CD14-positive monocyte (primary cell): Measurements from ENCODE around the gene MCC. TPM values are rescaled to one million over a fixed set of nuclear protein-coding genes. Genes with fewer than 3 reads are reported as not detected.

ENCODE experiments used
- DNase-seq, 3 donors: peaks; one replicate each; pipeline ENCODE4 v3.0.0-alpha.2; 2011 to 2022
- H2AFZ ChIP-seq: 2 replicates; pipeline ENCODE4 v1.6.0; 2012; ENCODE audit warnings: mild to moderate bottlenecking, low read depth, low read length, inconsistent platforms; ENCODE audit not compliant: insufficient read depth, poor library complexity, severe bottlenecking
- H3K27ac ChIP-seq, 2 donors: 1 replicate in 1 of 2; 2 replicates in 1 of 2; pipeline ENCODE4 v1.5.1; 2012 to 2013; ENCODE audit warnings: low read length in 2 of 2, control low read depth in 1 of 2, inconsistent platforms in 1 of 2, low read depth in 1 of 2, mild to moderate bottlenecking in 1 of 2
- H3K27me3 ChIP-seq, 2 donors: one replicate each; pipeline versions ENCODE4 v1.6.0 to v1.6.1; 2011 to 2013; ENCODE audit warnings: low read length in 2 of 2; ENCODE audit not compliant: control insufficient read depth in 2 of 2, insufficient read depth in 2 of 2
- H3K36me3 ChIP-seq, 2 donors: replicated peaks in 1 of 2; 1 replicate in 1 of 2; 2 replicates in 1 of 2; pipeline versions ENCODE4 v1.5.1 to v1.6.1; 2012 to 2013; ENCODE audit warnings: low read length in 2 of 2, control low read depth in 1 of 2, inconsistent platforms in 1 of 2, mild to moderate bottlenecking in 1 of 2; ENCODE audit not compliant: insufficient read depth in 2 of 2, control insufficient read depth in 1 of 2
- H3K4me1 ChIP-seq, 2 donors: 1 replicate in 1 of 2; 2 replicates in 1 of 2; pipeline versions ENCODE4 v1.5.1 to v1.6.1; 2012 to 2013; ENCODE audit warnings: low read length in 2 of 2, control low read depth in 1 of 2, inconsistent platforms in 1 of 2, mild to moderate bottlenecking in 1 of 2, moderate library complexity in 1 of 2; ENCODE audit not compliant: insufficient read depth in 2 of 2, control insufficient read depth in 1 of 2
- H3K4me2 ChIP-seq: replicated peaks from 2 replicates; pipeline ENCODE3; 2012; ENCODE audit warnings: low read length, moderate library complexity, mild to moderate bottlenecking; ENCODE audit not compliant: poor library complexity, severe bottlenecking; ENCODE audit errors: extremely low read depth
- H3K4me3 ChIP-seq, 3 experiments: fragments of 200-600 bp in 1 of 3; sonication (generic) in 1 of 3; replicated peaks in 1 of 3; 1 replicate in 2 of 3; 2 replicates in 1 of 3; pipeline ENCODE4 v1.5.1; 2011 to 2013; ENCODE audit warnings: low read length in 3 of 3, mild to moderate bottlenecking in 3 of 3, control low read depth in 2 of 3, low read depth in 2 of 3, inconsistent platforms in 1 of 3, moderate library complexity in 1 of 3
- H3K79me2 ChIP-seq: 2 replicates; pipeline ENCODE4 v1.6.0; 2012; ENCODE audit warnings: mild to moderate bottlenecking, control low read depth, inconsistent platforms, low read length, moderate library complexity; ENCODE audit not compliant: insufficient read depth
- H3K9ac ChIP-seq: 2 replicates; pipeline ENCODE4 v1.6.0; 2017; ENCODE audit warnings: low read length, mild to moderate bottlenecking; ENCODE audit not compliant: insufficient read depth, poor library complexity, severe bottlenecking
- H3K9me3 ChIP-seq, 2 donors: replicated peaks in 1 of 2; 1 replicate in 1 of 2; 2 replicates in 1 of 2; pipeline versions ENCODE4 v1.5.1 to v1.6.1; 2012 to 2013; ENCODE audit warnings: low read length in 2 of 2, control low read depth in 1 of 2; ENCODE audit not compliant: control insufficient read depth in 1 of 2, insufficient read depth in 1 of 2
- H4K20me1 ChIP-seq: 2 replicates; pipeline ENCODE4 v1.6.0; 2012; ENCODE audit warnings: mild to moderate bottlenecking, low read length, control low read depth, moderate library complexity; ENCODE audit not compliant: insufficient read depth
- H3K27ac Mint-ChIP-seq, 7 donors: one replicate each; pipeline ENCODE4 v1.8.0; 2020; ENCODE audit warnings: mild to moderate bottlenecking in 7 of 7, mixed read lengths in 7 of 7, moderate library complexity in 6 of 7, inconsistent platforms in 2 of 7
- H3K27me3 Mint-ChIP-seq, 3 donors: one replicate each; pipeline ENCODE4 v1.8.0; 2021 to 2022; ENCODE audit warnings: low read depth in 3 of 3, mild to moderate bottlenecking in 3 of 3, mixed read lengths in 3 of 3, moderate library complexity in 3 of 3, inconsistent platforms in 1 of 3
- H3K36me3 Mint-ChIP-seq, 2 donors: one replicate each; pipeline ENCODE4 v1.8.0; 2020; ENCODE audit warnings: mixed read lengths in 2 of 2, inconsistent platforms in 1 of 2, mild to moderate bottlenecking in 1 of 2
- H3K4me1 Mint-ChIP-seq: one replicate; pipeline ENCODE4 v1.8.0; 2020; ENCODE audit warnings: mild to moderate bottlenecking, mixed read lengths
- H3K4me3 Mint-ChIP-seq, 2 donors: one replicate each; pipeline ENCODE4 v1.8.0; 2020; ENCODE audit warnings: mild to moderate bottlenecking in 2 of 2, mixed read lengths in 2 of 2, moderate library complexity in 1 of 2
- H3K9me3 Mint-ChIP-seq, 7 donors: one replicate each; pipeline ENCODE4 v1.8.0; 2020 to 2022; ENCODE audit warnings: mixed read lengths in 7 of 7, mild to moderate bottlenecking in 6 of 7, moderate library complexity in 6 of 7, inconsistent platforms in 2 of 7
- WGBS: methylation state at CpG from one replicate; pipeline ENCODE4 v1.1.5; 2013; ENCODE audit warnings: missing lambda C conversion rate; ENCODE audit not compliant: insufficient coverage; 5-methylcytosine and 5-hydroxymethylcytosine counted together
- intact Hi-C, 2 donors: fragments of 100-400 bp; cut with micrococcal nuclease; formaldehyde crosslinking; loops; one replicate each; pipeline versions ENCODE4 v1.15.0 to v1.15.1; 2023
- polyA plus RNA-seq, 3 donors: library from polyadenylated mRNA; depleted of rRNA in 1 of 3; unstranded in 2 of 3; stranded (reverse) in 1 of 3; fragments of 300-500 nt in 2 of 3; fragments of >200 nt in 1 of 3; fragmentation: Illumina TruSeq in 2 of 3; gene quantifications; 1 replicate in 2 of 3; 2 replicates in 1 of 3; pipeline ENCODE4 v1.2.3, GENCODE V29; 2012 to 2021
- TF ChIP-seq, protein P1 (sequence below): fragments of 200-600 bp; IDR thresholded peaks from one replicate; pipeline ENCODE4 v1.8.0; 2022; ENCODE audit warnings: antibody characterized with exemption, mild to moderate bottlenecking

MCC gene
- polyA plus RNA-seq, 3 donors = 0.09 TPM; not detected in 2

DNA sequence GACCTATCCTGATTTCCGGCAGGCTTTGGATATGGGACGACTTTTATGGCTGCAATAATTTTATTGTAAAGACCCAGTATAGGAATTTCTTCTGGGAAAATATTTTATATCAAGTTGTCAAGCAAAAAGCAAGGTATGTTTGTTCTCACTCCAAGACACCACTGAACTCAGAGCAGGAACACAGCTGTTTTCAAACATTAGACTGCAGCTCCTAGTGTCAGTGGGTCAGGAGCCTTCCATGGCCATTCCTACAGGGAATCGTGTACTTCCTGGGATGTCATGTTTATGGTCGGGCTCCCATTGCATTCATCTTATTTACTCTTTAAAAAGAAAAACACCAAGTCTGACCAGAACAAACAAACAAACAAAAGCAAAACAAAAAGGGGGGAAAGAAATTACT lies 278.8 kb downstream of the MCC start:
- no peaks in the 10 kb centered on the region for H3K9me3 Mint-ChIP-seq
- no CpG with 5 or more reads among the region's 4 CpGs for WGBS
- Histone ChIP-seq H3K27ac (no peak overlapping the region), H3K4me3 (no peak overlapping the region), H3K4me2 (no peak overlapping the region), H3K27me3 (no peaks in the 10 kb centered on the region), H3K9ac (no peak overlapping the region), H3K79me2 (no peaks in the 10 kb centered on the region), H3K4me1 (no peaks in the 10 kb centered on the region), H3K36me3 (no peaks in the 10 kb centered on the region), H2AFZ (no peak overlapping the region), H3K9me3 (no peaks in the 10 kb centered on the region), H4K20me1 (no peaks in the 10 kb centered on the region)
- H3K4me3 Mint-ChIP-seq = no peak overlapping the region
- TF ChIP-seq, protein P1, sequence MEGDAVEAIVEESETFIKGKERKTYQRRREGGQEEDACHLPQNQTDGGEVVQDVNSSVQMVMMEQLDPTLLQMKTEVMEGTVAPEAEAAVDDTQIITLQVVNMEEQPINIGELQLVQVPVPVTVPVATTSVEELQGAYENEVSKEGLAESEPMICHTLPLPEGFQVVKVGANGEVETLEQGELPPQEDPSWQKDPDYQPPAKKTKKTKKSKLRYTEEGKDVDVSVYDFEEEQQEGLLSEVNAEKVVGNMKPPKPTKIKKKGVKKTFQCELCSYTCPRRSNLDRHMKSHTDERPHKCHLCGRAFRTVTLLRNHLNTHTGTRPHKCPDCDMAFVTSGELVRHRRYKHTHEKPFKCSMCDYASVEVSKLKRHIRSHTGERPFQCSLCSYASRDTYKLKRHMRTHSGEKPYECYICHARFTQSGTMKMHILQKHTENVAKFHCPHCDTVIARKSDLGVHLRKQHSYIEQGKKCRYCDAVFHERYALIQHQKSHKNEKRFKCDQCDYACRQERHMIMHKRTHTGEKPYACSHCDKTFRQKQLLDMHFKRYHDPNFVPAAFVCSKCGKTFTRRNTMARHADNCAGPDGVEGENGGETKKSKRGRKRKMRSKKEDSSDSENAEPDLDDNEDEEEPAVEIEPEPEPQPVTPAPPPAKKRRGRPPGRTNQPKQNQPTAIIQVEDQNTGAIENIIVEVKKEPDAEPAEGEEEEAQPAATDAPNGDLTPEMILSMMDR = no peak
- intact Hi-C loops = no loop called here
- peaks cover 0 to 1% (median 0%) of the 10 kb centered on the region in 3 donors for H3K27me3 Mint-ChIP-seq
- no peak for DNase-seq
- no peaks in the 10 kb centered on the region for H3K36me3 Mint-ChIP-seq
- no peak overlapping the region for H3K27ac Mint-ChIP-seq
- H3K4me1 Mint-ChIP-seq = no peaks in the 10 kb centered on the region

DNA sequence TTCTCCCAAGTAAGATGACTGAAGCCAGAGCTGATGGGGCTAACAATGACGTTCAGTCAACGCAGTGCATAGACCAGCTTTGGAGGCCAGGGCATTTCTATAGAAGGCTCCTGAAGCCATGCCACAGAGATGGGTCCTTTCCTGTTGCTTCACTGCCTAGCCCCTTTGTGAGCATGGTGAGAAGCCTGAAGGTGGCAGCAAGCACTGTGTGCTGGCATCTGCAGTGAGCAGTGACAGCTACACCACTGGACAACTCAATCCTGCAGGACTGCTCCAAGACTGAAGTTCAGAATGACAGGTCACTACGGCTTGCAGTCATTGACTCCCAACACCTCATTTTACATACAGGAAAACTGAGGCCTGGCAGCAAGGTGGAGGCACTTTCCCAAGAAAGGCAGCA lies 282.4 kb downstream of the MCC start:
- no peak overlapping the region for H3K9ac ChIP-seq

More for the DNA sequence above, 282.4 kb downstream of the MCC start:
- Histone ChIP-seq H3K79me2 (no peaks in the 10 kb centered on the region), H3K4me3 (no peak overlapping the region), H3K27me3 (no peaks in the 10 kb centered on the region), H3K27ac (no peak overlapping the region), H2AFZ (no peak overlapping the region), H4K20me1 (no peaks in the 10 kb centered on the region), H3K9me3 (no peaks in the 10 kb centered on the region), H3K4me2 (no peak overlapping the region), H3K4me1 (no peaks in the 10 kb centered on the region), H3K36me3 (no peaks in the 10 kb centered on the region)
- intact Hi-C loops = no loop called here
- Mint-ChIP-seq H3K27ac (no peak overlapping the region), H3K27me3 (peaks cover 0 to 2% (median 1%) of the 10 kb centered on the region in 3 donors), H3K4me3 (no peak overlapping the region), H3K4me1 (no peaks in the 10 kb centered on the region), H3K36me3 (no peaks in the 10 kb centered on the region), H3K9me3 (peaks cover 0 to 3% (median 0%) of the 10 kb centered on the region in 7 donors)
- TF ChIP-seq, protein P1 = no peak
- DNase-seq = no peak
- WGBS = 94% methylated on average over 3 of the region's 3 CpGs
